ENCODE measurements around the gene TMEM163. TPM values are rescaled to one million over a fixed set of nuclear protein-coding genes. Genes with fewer than 3 reads are reported as not detected.

The TMEM163 gene
- polyA plus RNA-seq, 3 donors: 0.01 TPM; not detected in 2

GRCh38 chr2:134502104-134502503, 216.7 kb downstream of the TMEM163 start:
- no peaks in the 10 kb centered on the region for H3K36me3 ChIP-seq (replicated peaks in 1 of 2; ENCODE audit: control insufficient read depth in 1 of 2, insufficient read depth in 2 of 2, low read length in 2 of 2)
- intact Hi-C loops (cut with micrococcal nuclease): no loop called here
- H3K9ac ChIP-seq (ENCODE audit: insufficient read depth, low read length, poor library complexity, severe bottlenecking): no peak overlapping the region
- no CpG with 5 or more reads among the region's 2 CpGs for WGBS (ENCODE audit: insufficient coverage)
- no peak overlapping the region for H3K27ac Mint-ChIP-seq
- no peak overlapping the region for H3K27ac ChIP-seq (ENCODE audit: low read depth in 1 of 2, low read length in 2 of 2)
- H3K4me1 ChIP-seq (ENCODE audit: control insufficient read depth in 1 of 2, insufficient read depth in 2 of 2, low read length in 2 of 2): no peaks in the 10 kb centered on the region
- H3K9me3 ChIP-seq (replicated peaks in 1 of 2; ENCODE audit: control insufficient read depth in 1 of 2, insufficient read depth in 1 of 2, low read length in 2 of 2): no peaks in the 10 kb centered on the region
- no peaks in the 10 kb centered on the region for H4K20me1 ChIP-seq (ENCODE audit: insufficient read depth, low read length)
- no peaks in the 10 kb centered on the region for H3K79me2 ChIP-seq (ENCODE audit: insufficient read depth, low read length)
- H3K27me3 Mint-ChIP-seq (ENCODE audit: low read depth in 3 of 3): no peaks in the 10 kb centered on the region
- no peak for TF ChIP-seq CTCF (IDR thresholded peaks at IDR 0.05)
- DNase-seq: no peak
- no peak overlapping the region for H2AFZ ChIP-seq (ENCODE audit: insufficient read depth, low read depth, low read length, poor library complexity, severe bottlenecking)
- H3K4me2 ChIP-seq (replicated peaks; ENCODE audit: extremely low read depth, low read length, poor library complexity, severe bottlenecking): no peak overlapping the region
- H3K9me3 Mint-ChIP-seq: no peaks in the 10 kb centered on the region
- H3K4me3 ChIP-seq (replicated peaks in 1 of 3; ENCODE audit: low read depth in 2 of 3, low read length in 3 of 3): no peak overlapping the region
- no peaks in the 10 kb centered on the region for H3K27me3 ChIP-seq (ENCODE audit: control insufficient read depth in 2 of 2, insufficient read depth in 2 of 2, low read length in 2 of 2)
- H3K36me3 Mint-ChIP-seq: no peaks in the 10 kb centered on the region
- no peak overlapping the region for H3K4me3 Mint-ChIP-seq
- no peaks in the 10 kb centered on the region for H3K4me1 Mint-ChIP-seq

DNA sequence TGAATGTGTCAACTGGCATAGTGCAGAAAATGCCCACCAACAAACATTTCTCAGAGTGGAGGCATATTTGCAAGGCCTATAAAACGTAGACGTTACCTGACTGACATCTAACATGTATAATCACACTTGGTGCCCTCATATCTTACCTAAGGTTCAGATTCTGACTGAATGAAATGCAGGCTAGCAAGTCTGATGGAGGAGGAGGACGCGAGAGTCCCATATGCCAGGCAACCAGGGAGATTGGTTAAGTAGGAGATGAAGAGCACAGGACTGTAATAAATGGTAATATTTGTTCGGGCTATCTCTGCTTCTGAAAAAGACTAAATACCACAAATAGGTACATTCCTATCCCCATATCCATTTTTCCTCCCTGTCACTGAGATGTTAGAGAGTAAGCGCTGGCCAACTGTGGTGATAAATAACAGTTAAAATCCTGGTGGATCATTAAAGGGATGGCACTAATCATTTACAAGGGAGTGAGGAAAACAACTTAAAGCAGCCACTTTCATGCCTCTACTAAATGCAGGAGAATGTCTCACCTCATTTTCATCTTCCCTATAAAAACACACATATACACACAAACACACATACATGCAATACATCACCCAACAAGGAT, 217.2 kb downstream of the TMEM163 start:
- no peaks in the 10 kb centered on the region for H3K27me3 ChIP-seq (ENCODE audit: control insufficient read depth in 2 of 2, insufficient read depth in 2 of 2, low read length in 2 of 2)
- Mint-ChIP-seq H3K27me3 (ENCODE audit: low read depth in 3 of 3) (no peaks in the 10 kb centered on the region), H3K27ac (no peak overlapping the region)

More for the DNA sequence above, 217.2 kb downstream of the TMEM163 start:
- Histone ChIP-seq H2AFZ (ENCODE audit: insufficient read depth, low read depth, low read length, poor library complexity, severe bottlenecking) (no peak overlapping the region), H3K4me2 (replicated peaks; ENCODE audit: extremely low read depth, low read length, poor library complexity, severe bottlenecking) (no peak overlapping the region), H3K9me3 (replicated peaks in 1 of 2; ENCODE audit: control insufficient read depth in 1 of 2, insufficient read depth in 1 of 2, low read length in 2 of 2) (no peaks in the 10 kb centered on the region), H3K9ac (ENCODE audit: insufficient read depth, low read length, poor library complexity, severe bottlenecking) (no peak overlapping the region), H4K20me1 (ENCODE audit: insufficient read depth, low read length) (no peaks in the 10 kb centered on the region), H3K36me3 (replicated peaks in 1 of 2; ENCODE audit: control insufficient read depth in 1 of 2, insufficient read depth in 2 of 2, low read length in 2 of 2) (no peaks in the 10 kb centered on the region), H3K4me1 (ENCODE audit: control insufficient read depth in 1 of 2, insufficient read depth in 2 of 2, low read length in 2 of 2) (no peaks in the 10 kb centered on the region), H3K4me3 (replicated peaks in 1 of 3; ENCODE audit: low read depth in 2 of 3, low read length in 3 of 3) (no peak overlapping the region), H3K27ac (ENCODE audit: low read depth in 1 of 2, low read length in 2 of 2) (no peak overlapping the region), H3K79me2 (ENCODE audit: insufficient read depth, low read length) (no peaks in the 10 kb centered on the region)
- H3K9me3 Mint-ChIP-seq: no peaks in the 10 kb centered on the region
- intact Hi-C loops (cut with micrococcal nuclease): no loop called here
- TF ChIP-seq CTCF (IDR thresholded peaks at IDR 0.05): no peak
- no peak overlapping the region for H3K4me3 Mint-ChIP-seq
- 100% methylated on average over 2 of the region's 6 CpGs for WGBS (ENCODE audit: insufficient coverage)
- DNase-seq: no peak
- no peaks in the 10 kb centered on the region for H3K36me3 Mint-ChIP-seq
- no peaks in the 10 kb centered on the region for H3K4me1 Mint-ChIP-seq
